ENCODE results near the gene GHRHR. TPM values are rescaled to one million over a fixed set of nuclear protein-coding genes. Genes with fewer than 3 reads are reported as not detected.

The GHRHR gene
- total and polyA plus RNA-seq, 2 of the 4 experiments (the other 2 are of a cell fraction): not detected

DNA sequence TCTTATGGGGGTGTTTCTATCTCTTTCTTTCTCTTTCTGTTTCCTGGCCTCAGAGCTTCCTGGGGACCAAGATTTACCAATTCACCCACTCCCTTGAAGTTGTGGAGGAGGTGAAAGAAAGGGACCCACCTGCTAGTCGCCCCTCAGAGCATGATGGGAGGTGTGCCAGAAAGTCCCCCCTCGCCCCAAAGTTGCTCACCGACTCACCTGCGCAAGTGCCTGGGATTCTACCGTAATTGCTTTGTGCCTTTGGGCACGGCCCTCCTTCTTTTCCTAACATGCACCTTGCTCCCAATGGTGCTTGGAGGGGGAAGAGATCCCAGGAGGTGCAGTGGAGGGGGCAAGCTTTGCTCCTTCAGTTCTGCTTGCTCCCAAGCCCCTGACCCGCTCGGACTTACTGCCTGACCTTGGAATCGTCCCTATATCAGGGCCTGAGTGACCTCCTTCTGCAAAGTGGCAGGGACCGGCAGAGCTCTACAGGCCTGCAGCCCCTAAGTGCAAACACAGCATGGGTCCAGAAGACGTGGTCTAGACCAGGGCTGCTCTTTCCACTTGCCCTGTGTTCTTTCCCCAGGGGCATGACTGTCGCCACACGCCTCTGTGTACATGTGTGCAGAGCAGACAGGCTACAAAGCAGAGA lies 39.9 kb upstream of the GHRHR start:
- H3K36me3 ChIP-seq (ENCODE audit: control insufficient read depth, insufficient read depth, low read length): no peaks in the 10 kb centered on the region
- dilution Hi-C loops (cut with HindIII; ENCODE audit: low sequenced_read_pairs, unreplicated experiment) (no loop called here), intact Hi-C loops (cut with micrococcal nuclease) (no loop called here), in situ Hi-C loops (cut with MboI; ENCODE audit: low sequenced_read_pairs) (no loop called here)
- no peak overlapping the region for H3K27ac ChIP-seq (ENCODE audit: insufficient read depth, low read length)
- no peak overlapping the region for H3K23ac ChIP-seq (ENCODE audit: low read depth, low read length)
- H3K4me2 ChIP-seq (ENCODE audit: low read depth, low read length): no peak overlapping the region
- BruUV-seq (replicated peaks): no TSS peak
- H2BK20ac ChIP-seq (ENCODE audit: low read depth, low read length): no peak overlapping the region
- no peak overlapping the region for H4K91ac ChIP-seq (ENCODE audit: insufficient read depth, low read depth, low read length)
- CTCF ChIA-PET: no interaction called here
- H3K56ac ChIP-seq (ENCODE audit: extremely low read depth, insufficient read depth, low read length): no peak overlapping the region
- no peak overlapping the region for H3K9ac ChIP-seq (ENCODE audit: low read depth, low read length)
- H3K79me1 ChIP-seq (ENCODE audit: low read depth in 1 of 2, low read length in 2 of 2): no peaks in the 10 kb centered on the region
- WGBS, 2 experiments (ENCODE audit: extremely low coverage in 2 of 2, insufficient read length in 1 of 2): 78% methylated on average over 3 of the region's 13 CpGs; no CpG with 5 or more reads in 1 of the 2 experiments
- H3K4ac ChIP-seq (ENCODE audit: low read depth, low read length): no peak overlapping the region
- no peaks in the 10 kb centered on the region for H4K20me1 ChIP-seq (ENCODE audit: insufficient read depth, low read length)
- TF ChIP-seq RCOR1 (IDR thresholded peaks at IDR 0.05; ENCODE audit: insufficient replicate concordance, low read length): no peak
- no peak for TF ChIP-seq CEBPB (IDR thresholded peaks at IDR 0.05; ENCODE audit: low read depth, low read length)
- TF ChIP-seq, protein P1, sequence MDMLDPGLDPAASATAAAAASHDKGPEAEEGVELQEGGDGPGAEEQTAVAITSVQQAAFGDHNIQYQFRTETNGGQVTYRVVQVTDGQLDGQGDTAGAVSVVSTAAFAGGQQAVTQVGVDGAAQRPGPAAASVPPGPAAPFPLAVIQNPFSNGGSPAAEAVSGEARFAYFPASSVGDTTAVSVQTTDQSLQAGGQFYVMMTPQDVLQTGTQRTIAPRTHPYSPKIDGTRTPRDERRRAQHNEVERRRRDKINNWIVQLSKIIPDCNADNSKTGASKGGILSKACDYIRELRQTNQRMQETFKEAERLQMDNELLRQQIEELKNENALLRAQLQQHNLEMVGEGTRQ (IDR thresholded peaks at IDR 0.05; ENCODE audit: low read depth, low read length): no peak
- TF ChIP-seq MXI1 (IDR thresholded peaks at IDR 0.05; ENCODE audit: borderline replicate concordance, low read depth, low read length): no peak
- no peak for TF ChIP-seq MAFK (IDR thresholded peaks at IDR 0.05; ENCODE audit: low read depth, low read length)
- TF ChIP-seq, protein P2, sequence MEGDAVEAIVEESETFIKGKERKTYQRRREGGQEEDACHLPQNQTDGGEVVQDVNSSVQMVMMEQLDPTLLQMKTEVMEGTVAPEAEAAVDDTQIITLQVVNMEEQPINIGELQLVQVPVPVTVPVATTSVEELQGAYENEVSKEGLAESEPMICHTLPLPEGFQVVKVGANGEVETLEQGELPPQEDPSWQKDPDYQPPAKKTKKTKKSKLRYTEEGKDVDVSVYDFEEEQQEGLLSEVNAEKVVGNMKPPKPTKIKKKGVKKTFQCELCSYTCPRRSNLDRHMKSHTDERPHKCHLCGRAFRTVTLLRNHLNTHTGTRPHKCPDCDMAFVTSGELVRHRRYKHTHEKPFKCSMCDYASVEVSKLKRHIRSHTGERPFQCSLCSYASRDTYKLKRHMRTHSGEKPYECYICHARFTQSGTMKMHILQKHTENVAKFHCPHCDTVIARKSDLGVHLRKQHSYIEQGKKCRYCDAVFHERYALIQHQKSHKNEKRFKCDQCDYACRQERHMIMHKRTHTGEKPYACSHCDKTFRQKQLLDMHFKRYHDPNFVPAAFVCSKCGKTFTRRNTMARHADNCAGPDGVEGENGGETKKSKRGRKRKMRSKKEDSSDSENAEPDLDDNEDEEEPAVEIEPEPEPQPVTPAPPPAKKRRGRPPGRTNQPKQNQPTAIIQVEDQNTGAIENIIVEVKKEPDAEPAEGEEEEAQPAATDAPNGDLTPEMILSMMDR (conservative IDR thresholded peaks at IDR 0.05; ENCODE audit: low read depth, low read length): no peak
- TF ChIP-seq CHD1 (IDR thresholded peaks at IDR 0.05; ENCODE audit: low read depth, low read length): no peak
- no peak for TF ChIP-seq RAD21 (IDR thresholded peaks at IDR 0.05; ENCODE audit: low read length)
- H4K5ac ChIP-seq (ENCODE audit: low read depth, low read length): no peak overlapping the region
- no peak overlapping the region for H2BK15ac ChIP-seq (ENCODE audit: low read depth, low read length)
- H3K4me1 ChIP-seq (ENCODE audit: control insufficient read depth, insufficient read depth, low read length): peaks cover 10% of the 10 kb centered on the region
- no peak overlapping the region for H2AK9ac ChIP-seq (replicated peaks; ENCODE audit: low read depth, low read length, poor library complexity)
- no peak overlapping the region for H2BK5ac ChIP-seq (ENCODE audit: low read depth, low read length, poor library complexity, severe bottlenecking)
- H4K8ac ChIP-seq (ENCODE audit: low read depth in 2 of 2, low read length in 2 of 2): no peak overlapping the region
- ATAC-seq (ENCODE audit: low read depth) (no peak), DNase-seq (no peak)
- peaks cover 6% of the 10 kb centered on the region for H3K9me3 ChIP-seq (ENCODE audit: control insufficient read depth, insufficient read depth, low read length)
- H2AFZ ChIP-seq (replicated peaks; ENCODE audit: low read length, poor library complexity): no peak overlapping the region
- no peak overlapping the region for H3K18ac ChIP-seq (ENCODE audit: low read depth, low read length)
- no peak overlapping the region for H2AK5ac ChIP-seq (ENCODE audit: low read depth, low read length)
- POLR2A ChIA-PET (ENCODE audit: unreplicated experiment): no interaction called here
- no peak overlapping the region for H2BK120ac ChIP-seq (ENCODE audit: low read depth, low read length)
- H3K4me3 ChIP-seq (ENCODE audit: insufficient read depth, low read depth, low read length): no peak overlapping the region
- H3K27me3 ChIP-seq (ENCODE audit: control insufficient read depth, insufficient read depth, low read length): no peaks in the 10 kb centered on the region
- H3K9me1 ChIP-seq (ENCODE audit: insufficient read depth, low read length): peaks cover 9% of the 10 kb centered on the region; the same call in 1 of the 2 replicates
- no peak overlapping the region for H3K14ac ChIP-seq (replicated peaks; ENCODE audit: low read depth, low read length)
